SH-SY5Y (cell line): Measurements from ENCODE around the gene DHFR.

Experiments used
- GATA2 ChIP-seq: IDR thresholded peaks from 2 replicates; pipeline ENCODE4 v1.6.1; 2011; ENCODE audit warnings: mild to moderate bottlenecking, low read depth, low read length
- GATA3 ChIP-seq: IDR thresholded peaks from 2 replicates; pipeline ENCODE4 v1.6.1; 2011; ENCODE audit warnings: low read depth, mild to moderate bottlenecking, low read length, moderate library complexity

GRCh38 chr5:80576383-80576782 lies 78.4 kb downstream of the DHFR start:
- TF ChIP-seq GATA2 (no peak), GATA3 (no peak)
